H1 (cell line): ENCODE data around the gene IL5RA. TPM values are rescaled to one million over a fixed set of nuclear protein-coding genes. Genes with fewer than 3 reads are reported as not detected.

Experiments
- CTCF ChIA-PET: fragments of 300-600 bp; sonication (Branson Sonifier 250); formaldehyde crosslinking; loops from one replicate; lab custom pipeline; 2021; ENCODE audit not compliant: partially characterized antibody; lab: Charles Lee
- POLR2A ChIA-PET: fragments of 300-600 bp; sonication (Branson Sonifier 250); formaldehyde crosslinking; loops from one replicate; lab custom pipeline; 2021; ENCODE audit warnings: inconsistent platforms; ENCODE audit not compliant: partially characterized antibody; lab: Charles Lee
- DNase-seq, 2 experiments: peaks; one replicate each; pipeline versions ENCODE4 v3.0.0 to v3.0.0-alpha.2; 2010 to 2022; ENCODE audit warnings: low spot score in 2 of 2, low read depth in 1 of 2, mixed read lengths in 1 of 2
- FAIRE-seq: peaks from 2 replicates; lab custom pipeline; 2011; peaks lifted over from hg19 to GRCh38; lab: Jason Lieb, UNC
- H2AFZ ChIP-seq: 2 replicates; pipeline ENCODE4 v1.8.1; 2012; ENCODE audit warnings: low read length, inconsistent platforms
- H2AK5ac ChIP-seq: 2 replicates; pipeline ENCODE4 v1.6.1; 2013; ENCODE audit warnings: low read depth, low read length
- H2BK120ac ChIP-seq: replicated peaks from 2 replicates; pipeline ENCODE3; 2013; ENCODE audit warnings: low read depth, low read length, inconsistent platforms
- H2BK12ac ChIP-seq: 2 replicates; pipeline ENCODE4 v1.6.1; 2013; ENCODE audit warnings: low read depth, low read length
- H2BK15ac ChIP-seq: 2 replicates; pipeline ENCODE4 v1.6.1; 2013; ENCODE audit warnings: low read length
- H2BK20ac ChIP-seq: 2 replicates; pipeline ENCODE4 v1.6.1; 2013; ENCODE audit warnings: low read length
- H2BK5ac ChIP-seq: 2 replicates; pipeline ENCODE4 v1.6.1; 2013; ENCODE audit warnings: low read depth, low read length
- H3K14ac ChIP-seq: 2 replicates; pipeline ENCODE4 v1.6.1; 2013; ENCODE audit warnings: inconsistent platforms; ENCODE audit not compliant: insufficient read length
- H3K18ac ChIP-seq: 2 replicates; pipeline ENCODE4 v1.6.1; 2013; ENCODE audit warnings: low read length; ENCODE audit errors: extremely low read depth
- H3K23ac ChIP-seq: 2 replicates; pipeline ENCODE4 v1.6.1; 2013; ENCODE audit warnings: inconsistent platforms; ENCODE audit not compliant: insufficient read length
- H3K23me2 ChIP-seq: 2 replicates; pipeline ENCODE4 v1.6.1; 2013; ENCODE audit warnings: low read depth, low read length
- H3K27ac ChIP-seq: 2 replicates; pipeline ENCODE4 v1.6.1; 2011; ENCODE audit warnings: low read depth, low read length, inconsistent platforms
- H3K27me3 ChIP-seq, 4 experiments: replicated peaks in 1 of 4; 1 replicate in 1 of 4; 2 replicates in 3 of 4; pipeline versions ENCODE4 v1.6.1 to v1.8.1; 2011 to 2013; ENCODE audit warnings: low read length in 3 of 4, mild to moderate bottlenecking in 3 of 4, inconsistent platforms in 2 of 4, mixed read lengths in 2 of 4, moderate library complexity in 1 of 4; ENCODE audit not compliant: control insufficient read depth in 3 of 4, insufficient read depth in 3 of 4; ENCODE audit errors: extremely low read depth in 1 of 4
- H3K36me3 ChIP-seq, 4 experiments: 2 replicates each; pipeline versions ENCODE4 v1.6.1 to v1.8.1; 2011 to 2013; ENCODE audit warnings: mild to moderate bottlenecking in 4 of 4, low read length in 3 of 4, moderate library complexity in 2 of 4, control low read depth in 1 of 4, inconsistent platforms in 1 of 4; ENCODE audit not compliant: insufficient read depth in 4 of 4, control insufficient read depth in 2 of 4
- H3K4ac ChIP-seq: replicated peaks from 2 replicates; pipeline ENCODE3; 2013; ENCODE audit warnings: low read length, low read depth, mixed read lengths, inconsistent platforms; ENCODE audit not compliant: insufficient read length
- H3K4me1 ChIP-seq, 4 experiments: replicated peaks in 1 of 4; 1 replicate in 1 of 4; 2 replicates in 3 of 4; pipeline versions ENCODE4 v1.6.1 to v1.8.1; 2011 to 2013; ENCODE audit warnings: low read length in 3 of 4, inconsistent platforms in 2 of 4, mixed read lengths in 1 of 4; ENCODE audit not compliant: insufficient read depth in 4 of 4, control insufficient read depth in 3 of 4
- H3K4me2 ChIP-seq, 2 experiments: 2 replicates each; pipeline versions ENCODE4 v1.6.1 to v1.8.1; 2011 to 2013; ENCODE audit warnings: low read depth in 2 of 2, low read length in 2 of 2, control low read depth in 1 of 2, inconsistent platforms in 1 of 2, mild to moderate bottlenecking in 1 of 2; ENCODE audit not compliant: insufficient read depth in 1 of 2
- H3K4me3 ChIP-seq, 4 experiments: fragments of 200-600, 300-600 bp in 1 of 4; sonication (generic), shearing (Covaris generic), sonication (Bioruptor Twin) in 1 of 4; 2 replicates each; pipeline versions ENCODE4 v1.5.1 to v1.8.1; 2011 to 2016; ENCODE audit warnings: low read length in 4 of 4, low read depth in 3 of 4, control low read depth in 2 of 4, inconsistent platforms in 2 of 4, mild to moderate bottlenecking in 2 of 4, mixed read lengths in 1 of 4, moderate library complexity in 1 of 4; ENCODE audit not compliant: insufficient read depth in 2 of 4; ENCODE audit errors: extremely low read depth in 1 of 4
- H3K56ac ChIP-seq: replicated peaks from 2 replicates; pipeline ENCODE3; 2013; ENCODE audit warnings: low read depth, mild to moderate bottlenecking, mixed read lengths, low read length, inconsistent platforms; ENCODE audit not compliant: insufficient read length
- H3K79me1 ChIP-seq: 2 replicates; pipeline ENCODE4 v1.6.1; 2013; ENCODE audit warnings: low read depth, low read length, control low read depth
- H3K79me2 ChIP-seq, 2 experiments: 2 replicates each; pipeline versions ENCODE4 v1.6.1 to v1.8.1; 2012 to 2013; ENCODE audit warnings: low read length in 2 of 2, mild to moderate bottlenecking in 2 of 2, inconsistent platforms in 1 of 2; ENCODE audit not compliant: insufficient read depth in 2 of 2, control insufficient read depth in 1 of 2
- H3K9ac ChIP-seq, 4 experiments: replicated peaks in 1 of 4; 1 replicate in 1 of 4; 2 replicates in 3 of 4; pipeline versions ENCODE4 v1.6.1 to v1.8.1; 2011 to 2013; ENCODE audit warnings: low read depth in 3 of 4, low read length in 3 of 4, control low read depth in 2 of 4, mild to moderate bottlenecking in 2 of 4, moderate library complexity in 2 of 4, inconsistent platforms in 1 of 4; ENCODE audit errors: extremely low read depth in 1 of 4
- H3K9me3 ChIP-seq, 2 experiments: 2 replicates each; pipeline versions ENCODE4 v1.6.1 to v1.8.1; 2012 to 2013; ENCODE audit warnings: mild to moderate bottlenecking in 2 of 2, moderate library complexity in 2 of 2, control low read depth in 1 of 2, inconsistent platforms in 1 of 2, low read depth in 1 of 2, low read length in 1 of 2, mixed read lengths in 1 of 2; ENCODE audit not compliant: insufficient read depth in 2 of 2
- H4K20me1 ChIP-seq, 2 experiments: replicated peaks in 1 of 2; 2 replicates each; pipeline versions ENCODE3 to v1.8.1; 2011 to 2013; ENCODE audit warnings: inconsistent platforms in 2 of 2, low read length in 2 of 2, mild to moderate bottlenecking in 1 of 2; ENCODE audit not compliant: insufficient read depth in 2 of 2, control insufficient read depth in 1 of 2
- H4K5ac ChIP-seq: 2 replicates; pipeline ENCODE4 v1.6.1; 2013; ENCODE audit warnings: low read length, low read depth, mixed read lengths, inconsistent platforms; ENCODE audit not compliant: insufficient read length
- H4K8ac ChIP-seq: 2 replicates; pipeline ENCODE4 v1.8.0; 2013; ENCODE audit warnings: mild to moderate bottlenecking, moderate library complexity, low read length, inconsistent platforms; ENCODE audit not compliant: insufficient read depth; ENCODE audit errors: extremely low read depth
- H4K91ac ChIP-seq: replicated peaks from 2 replicates; pipeline ENCODE3; 2013; ENCODE audit warnings: low read length, mixed read lengths, inconsistent platforms; ENCODE audit not compliant: insufficient read length
- BRCA1 ChIP-seq: IDR thresholded peaks from 2 replicates; pipeline ENCODE4 v1.6.1; 2012; ENCODE audit warnings: low read depth, low read length, improper control_type of control experiment
- FOSL1 ChIP-seq: IDR thresholded peaks from 2 replicates; pipeline ENCODE4 v1.6.1; 2011; ENCODE audit warnings: mild to moderate bottlenecking, low read depth, low read length, moderate library complexity; ENCODE audit not compliant: insufficient read depth
- GTF2F1 ChIP-seq: IDR thresholded peaks from 2 replicates; pipeline ENCODE4 v1.6.1; 2012; ENCODE audit warnings: low read depth, low read length, improper control_type of control experiment, borderline replicate concordance
- JUND ChIP-seq: IDR thresholded peaks from 2 replicates; pipeline ENCODE4 v1.6.1; 2011; ENCODE audit warnings: mild to moderate bottlenecking, improper control_type of control experiment, low read length
- KDM5A ChIP-seq: fragments of 200-600 bp; IDR thresholded peaks from 2 replicates; pipeline ENCODE4 v1.7.1; 2012; ENCODE audit warnings: mild to moderate bottlenecking, low read length, inconsistent platforms, mixed read lengths
- RXRA ChIP-seq: IDR thresholded peaks from 2 replicates; pipeline ENCODE4 v1.6.1; 2011; ENCODE audit warnings: low read depth, mild to moderate bottlenecking, low read length, moderate library complexity; ENCODE audit not compliant: insufficient read depth
- TAF1 ChIP-seq: IDR thresholded peaks from 2 replicates; pipeline ENCODE4 v1.6.1; 2011; ENCODE audit warnings: mild to moderate bottlenecking, low read depth, low read length
- WGBS, 2 experiments: shearing (Covaris generic) in 1 of 2; methylation state at CpG; one replicate each; pipeline versions ENCODE4 v1.1.6 to v1.1.7; 2013 to 2015; ENCODE audit warnings: low lambda C conversion rate in 2 of 2, mixed read lengths in 2 of 2, inconsistent platforms in 1 of 2, low coverage in 1 of 2, missing lambda C conversion rate in 1 of 2; ENCODE audit not compliant: insufficient replicate concordance in 2 of 2, insufficient coverage in 1 of 2, insufficient read length in 1 of 2; ENCODE audit errors: extremely low coverage in 1 of 2, missing lambda C conversion rate in 1 of 2; 5-methylcytosine and 5-hydroxymethylcytosine counted together
- polyA plus RNA-seq, 7 experiments: library from polyadenylated mRNA; depleted of rRNA in 3 of 7; stranded (reverse) in 5 of 7; unstranded in 2 of 7; fragments of >200 nt in 5 of 7; fragments of 200-250 nt in 2 of 7; gene quantifications; 1 replicate in 5 of 7; 2 replicates in 1 of 7; 4 replicates in 1 of 7; pipeline versions ENCODE4 v1.2.1 to v1.2.3, GENCODE V29; 2011 to 2013; ENCODE audit warnings: missing spikeins in 2 of 7, mixed read lengths in 2 of 7
- total RNA-seq: library from RNA; stranded (reverse); fragmentation: NEBNext Ultra II Directional; extraction: Animal tissue kit (Norgen Biotek cat#: 25700); gene quantifications from 2 replicates; pipeline ENCODE4 v1.2.1, GENCODE V29; 2021

The IL5RA gene
- total and polyA plus RNA-seq, 2 of the 8 experiments (the other 6 are each of a cell fraction or from before 2014, with no cell fraction given): not detected

- H4K5ac ChIP-seq: no peak overlapping the region
- no peak overlapping the region for H2BK20ac ChIP-seq
- H2BK120ac ChIP-seq: no peak overlapping the region
- no peaks in the 10 kb centered on the region for H3K4me1 ChIP-seq
- H3K79me1 ChIP-seq: no peaks in the 10 kb centered on the region
- H3K23me2 ChIP-seq: no peaks in the 10 kb centered on the region
- no peak overlapping the region for H2AFZ ChIP-seq
- H3K14ac ChIP-seq: no peak overlapping the region
- ChIA-PET CTCF (no interaction called here), POLR2A (interaction anchor here (0.7 kb wide), 1 partner anchor 271 kb away, joined by 3 read pairs; no protein-coding TSS in a partner anchor)
- no peak overlapping the region for H3K23ac ChIP-seq
- 88% methylated on average over 5 of the region's 5 CpGs; no CpG with 5 or more reads in 1 of the 2 experiments for WGBS, 2 experiments
- no peak overlapping the region for H2BK15ac ChIP-seq
- H3K27ac ChIP-seq: no peak overlapping the region
- no peak for TF ChIP-seq KDM5A
- no peak for TF ChIP-seq TAF1
- TF ChIP-seq RXRA: no peak
- TF ChIP-seq FOSL1: no peak
- no peak for TF ChIP-seq BRCA1
- no peak for TF ChIP-seq JUND
- TF ChIP-seq GTF2F1: no peak
- no peak overlapping the region for H4K91ac ChIP-seq
- H3K4ac ChIP-seq: no peak overlapping the region
- H3K79me2 ChIP-seq: no peaks in the 10 kb centered on the region
- no peaks in the 10 kb centered on the region for H4K20me1 ChIP-seq
- DNase-seq (no peak), FAIRE-seq (no peak)
- H3K18ac ChIP-seq: no peak overlapping the region
- H3K9me3 ChIP-seq: no peaks in the 10 kb centered on the region
- no peaks in the 10 kb centered on the region for H3K27me3 ChIP-seq
- no peak overlapping the region for H2BK12ac ChIP-seq
- H3K4me2 ChIP-seq: no peak overlapping the region
- no peak overlapping the region for H2AK5ac ChIP-seq
- no peak overlapping the region for H2BK5ac ChIP-seq
- no peak overlapping the region for H3K4me3 ChIP-seq
- H3K9ac ChIP-seq: no peak overlapping the region
- no peaks in the 10 kb centered on the region for H3K36me3 ChIP-seq
- no peak overlapping the region for H3K56ac ChIP-seq
- no peak overlapping the region for H4K8ac ChIP-seq
Measured at GRCh38 chr3:3069723-3070122, 40.5 kb downstream of the IL5RA start.
